HL-60/S4 treated with retinoic acid at 250 ng/mL for 4 days and 3 days (cell line): ENCODE data around the gene CD8B2.
"Not testable (repeated sequence)": the region's sequence is repeated elsewhere in the genome, so short reads cannot be mapped to it uniquely, and the experiment has no call there.

ENCODE experiments used
- in situ Hi-C: fragments of 300-500 bp; cut with MboI; formaldehyde crosslinking; loops from 2 replicates; pipeline ENCODE4 v1.7.0; 2022; ENCODE audit warnings: low sequenced_read_pairs

The CD8B2 gene

DNA sequence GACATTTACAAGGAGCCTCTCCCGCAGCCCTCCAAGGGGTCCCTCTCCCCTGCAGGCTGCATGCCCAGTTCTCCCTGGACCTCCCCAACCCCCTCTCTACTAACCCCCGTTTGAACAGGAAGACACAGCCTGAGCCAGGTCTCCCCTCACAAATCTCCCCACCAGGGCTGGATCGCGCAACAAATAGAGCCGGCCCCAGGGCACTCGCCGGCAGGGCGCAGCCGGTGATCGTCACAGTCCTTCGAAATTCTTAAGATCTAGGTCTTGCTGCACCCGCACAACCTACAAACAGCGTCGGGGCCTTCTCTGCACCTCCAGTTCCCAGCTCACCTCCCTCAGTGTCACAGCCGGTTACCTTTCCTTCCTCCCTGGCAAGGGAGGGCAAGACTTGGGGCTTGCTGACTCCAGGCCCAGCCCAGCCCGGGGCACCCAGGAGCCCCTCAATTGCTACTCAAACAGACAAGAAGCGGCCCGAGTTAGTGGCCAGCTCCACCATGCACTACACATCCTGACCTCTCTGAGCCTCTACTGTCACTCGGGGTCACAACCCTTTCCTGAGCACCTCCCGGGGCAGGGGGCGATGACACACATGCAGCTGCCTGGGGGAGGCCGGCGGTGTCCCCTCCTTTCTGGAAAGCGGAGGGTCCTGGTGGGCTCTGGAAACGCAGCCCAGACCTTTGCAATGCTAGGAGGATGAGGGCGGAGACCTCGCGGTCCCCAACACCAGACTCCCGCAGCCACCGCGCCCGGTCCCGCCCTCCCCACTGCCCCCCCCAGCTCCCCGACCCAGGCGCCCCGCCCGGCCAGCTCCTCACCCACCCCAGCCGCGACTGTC is at the start of gene CD8B2:
CD8B2 (plus strand) TSS at position 814 of the 835 bp plus-strand sequence. CDS start 63 bp downstream, outside the sequence.
- in situ Hi-C loops: not testable (repeated sequence)

DNA sequence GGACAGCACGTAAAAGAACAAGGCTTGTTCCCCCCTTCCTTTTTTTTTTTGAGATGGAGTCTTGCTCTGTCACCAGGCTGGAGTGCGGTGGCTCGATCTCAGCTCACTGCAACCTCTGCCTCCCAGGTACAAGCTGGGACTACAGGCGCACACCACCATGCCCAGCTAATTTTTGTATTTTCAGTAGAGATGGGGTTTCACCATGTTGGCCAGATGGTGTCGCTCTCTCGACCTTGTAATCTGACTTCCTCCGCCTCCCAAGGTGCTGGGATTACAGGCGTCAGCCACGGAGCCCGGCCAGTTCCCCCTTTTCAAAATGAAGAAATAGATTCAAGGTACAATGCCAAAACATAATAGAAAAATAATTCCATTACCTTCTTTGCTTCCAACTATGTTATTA is 25.3 kb upstream of the CD8B2 start:
- in situ Hi-C loops: not testable (repeated sequence)

DNA sequence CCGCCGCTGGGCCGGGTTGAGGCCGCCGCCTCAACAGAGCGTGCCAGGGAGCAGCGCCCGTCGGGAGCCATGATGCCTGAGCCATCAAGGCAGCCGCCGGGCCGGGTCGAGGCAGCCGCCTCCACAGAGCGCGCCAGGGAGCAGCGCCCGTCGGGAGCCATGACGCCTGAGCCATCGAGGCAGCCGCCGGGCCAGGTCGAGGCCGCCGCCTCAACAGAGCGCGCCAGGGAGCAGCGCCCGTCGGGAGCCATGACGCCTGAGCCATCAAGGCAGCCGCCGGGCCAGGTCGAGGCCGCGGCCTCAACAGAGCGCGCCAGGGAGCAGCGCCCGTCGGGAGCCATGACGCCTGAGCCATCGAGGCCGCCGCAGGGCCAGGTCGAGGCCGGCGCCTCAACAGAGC is 19.6 kb upstream of the CD8B2 start:
- in situ Hi-C loops: not testable (repeated sequence)

DNA sequence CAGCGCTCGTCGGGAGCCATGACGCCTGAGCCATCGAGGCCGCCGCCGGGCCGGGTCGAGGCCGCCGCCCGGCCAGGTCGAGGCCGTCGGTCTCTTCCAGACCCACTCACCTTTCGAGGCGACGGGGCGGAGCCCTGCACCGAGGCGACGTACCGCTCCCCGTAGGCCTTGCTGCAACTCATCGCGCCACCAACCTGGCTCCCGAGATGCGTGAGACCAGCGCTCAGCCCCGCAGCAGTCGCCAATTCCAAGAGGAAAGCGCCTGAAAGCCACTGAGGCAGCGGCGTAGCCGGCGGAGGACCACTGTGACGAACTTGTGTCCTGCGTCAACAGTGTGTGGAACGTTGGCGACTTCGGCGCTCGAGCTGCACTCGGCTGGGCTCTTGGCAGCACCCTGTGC is 19.1 kb upstream of the CD8B2 start, which contains the start of gene RGPD3:
RGPD3 (minus strand) TSS at position 307 of the 400 bp plus-strand sequence; CDS start at position 182, 125 bp downstream.
- in situ Hi-C loops: not testable (repeated sequence)

DNA sequence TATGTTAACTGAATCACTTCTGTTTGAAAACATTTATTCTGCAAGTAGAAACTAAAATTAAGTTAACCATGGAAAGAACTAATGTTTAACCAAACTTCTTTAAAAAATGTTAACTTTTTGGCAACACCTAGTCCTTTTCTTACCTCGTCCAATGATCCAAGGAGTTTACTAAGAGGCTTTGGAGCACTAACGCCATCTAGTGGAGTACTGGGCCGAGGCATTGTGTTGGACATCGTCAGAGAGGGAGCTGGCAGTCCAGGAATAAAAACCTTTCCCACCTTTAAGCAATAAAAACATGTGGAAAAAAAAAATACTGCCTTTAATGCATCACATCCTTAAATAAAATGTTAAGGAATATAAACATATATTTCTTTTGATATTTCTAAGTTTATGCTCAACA is 16.5 kb upstream of the CD8B2 start:
- in situ Hi-C loops: not testable (repeated sequence)

DNA sequence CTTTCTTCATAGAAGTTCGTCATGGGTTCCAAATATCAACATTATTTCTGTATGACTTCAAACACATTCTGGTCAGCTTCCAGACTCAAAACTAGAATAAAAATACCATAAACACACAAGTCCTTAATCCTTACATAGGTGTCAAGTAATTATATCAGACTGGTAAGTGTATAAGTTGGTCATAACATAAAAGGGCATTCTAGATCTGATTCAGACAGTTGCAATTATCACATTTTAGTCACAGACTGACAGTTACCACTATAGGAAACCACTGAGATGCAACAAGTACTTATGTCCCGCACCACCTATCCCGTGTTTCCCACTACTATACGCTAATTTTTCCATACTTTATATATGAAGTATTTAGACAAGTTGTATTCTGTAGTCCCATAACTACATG is 9.5 kb upstream of the CD8B2 start:
- in situ Hi-C loops: not testable (repeated sequence)

DNA sequence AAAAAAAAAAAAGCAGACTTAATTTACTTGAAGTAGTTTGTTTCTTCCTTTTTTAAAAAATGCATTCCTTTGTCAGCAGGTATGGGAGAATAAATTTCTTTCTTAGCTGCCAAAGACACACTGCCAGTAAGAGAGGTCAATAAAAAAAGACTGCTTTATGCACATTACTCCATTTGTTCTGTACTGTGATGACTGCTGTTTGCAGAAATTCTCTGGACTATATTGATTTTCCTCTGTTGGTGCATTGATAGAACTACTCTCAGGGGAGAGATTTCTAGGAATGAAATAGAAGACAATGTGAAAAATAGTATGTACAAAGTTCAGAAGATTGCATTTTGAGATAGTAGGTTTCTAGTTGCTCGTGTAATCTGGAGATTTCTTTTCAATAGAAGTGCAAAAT is 7.6 kb upstream of the CD8B2 start:
- in situ Hi-C loops: not testable (repeated sequence)

DNA sequence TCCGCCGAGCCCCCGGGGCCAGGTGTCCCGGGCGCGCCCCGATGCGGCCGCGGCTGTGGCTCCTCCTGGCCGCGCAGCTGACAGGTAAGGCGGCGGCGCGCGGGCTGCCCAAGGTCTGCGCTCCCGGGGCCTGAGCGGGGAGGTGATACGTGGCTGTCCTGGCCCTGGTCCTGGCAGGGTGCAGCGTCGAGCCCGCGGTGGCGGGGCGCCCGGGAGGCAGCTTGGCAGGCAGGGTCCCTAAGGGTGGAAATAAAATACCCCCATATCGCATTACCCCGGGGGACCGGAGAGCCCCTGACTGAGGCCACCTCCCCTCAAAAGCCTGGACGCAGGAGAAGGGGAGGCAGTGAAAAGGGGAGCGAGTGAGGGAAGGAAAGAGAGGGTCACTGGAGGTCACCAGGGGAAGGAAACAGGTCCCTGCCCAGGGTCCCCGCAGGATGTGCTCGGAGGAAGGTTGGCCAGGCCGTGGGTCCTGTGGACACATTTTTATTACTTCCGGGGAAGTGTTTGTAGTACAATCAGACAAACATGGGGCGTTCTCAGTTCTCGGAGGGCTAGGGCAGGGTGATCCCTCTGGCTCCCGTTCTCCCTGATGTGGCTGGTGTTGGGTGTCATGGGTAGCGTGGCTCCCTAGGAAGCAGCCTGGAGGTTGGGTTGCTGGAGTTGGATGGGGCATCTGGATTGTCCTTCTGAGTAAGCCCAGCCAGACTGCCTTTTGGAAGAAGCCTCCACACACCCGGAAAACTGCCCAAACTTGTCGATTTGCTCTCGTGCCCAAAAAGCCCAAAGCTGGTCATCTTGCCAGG is 425 bp downstream of the CD8B2 start:
- in situ Hi-C loops: not testable (repeated sequence)

DNA sequence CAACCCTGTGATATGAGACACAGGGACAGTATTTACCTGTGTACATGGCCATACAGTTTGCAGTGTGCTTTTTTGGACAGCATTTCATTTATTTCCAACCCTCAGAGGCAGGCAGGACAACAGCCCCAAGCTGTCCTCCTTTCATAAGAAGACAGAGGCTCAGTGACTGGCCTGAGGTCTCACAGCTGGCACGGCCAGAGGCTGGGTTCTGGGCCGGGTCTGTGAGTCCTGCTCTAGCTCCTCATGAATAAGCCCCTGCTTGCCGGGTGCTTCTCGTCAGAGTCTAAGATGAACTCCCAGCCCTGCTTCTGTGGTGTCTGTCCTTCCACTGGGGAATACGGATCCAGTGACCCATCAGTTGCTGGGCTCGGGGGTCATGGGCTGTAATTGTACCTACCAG is 2.5 kb downstream of the CD8B2 start:
- in situ Hi-C loops: not testable (repeated sequence)

DNA sequence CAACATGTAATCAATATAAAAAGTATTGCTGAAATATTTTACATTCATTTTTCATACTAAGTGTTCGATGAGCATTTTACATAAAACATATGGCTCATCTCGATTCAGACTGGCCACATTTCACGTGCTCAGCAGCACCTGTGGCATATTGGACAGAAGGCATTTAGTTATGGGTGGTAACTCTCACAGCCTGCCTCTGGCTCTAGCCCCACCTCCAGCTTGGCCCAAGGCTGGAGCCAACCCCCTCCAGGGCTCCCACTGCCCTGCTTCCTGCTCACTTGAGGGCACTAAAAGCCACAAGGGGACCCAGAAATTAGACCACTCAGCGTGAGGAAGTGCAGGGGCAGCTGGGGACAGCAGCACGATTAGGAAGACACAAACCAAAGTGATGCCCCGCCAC is 5.2 kb downstream of the CD8B2 start:
- in situ Hi-C loops: not testable (repeated sequence)

DNA sequence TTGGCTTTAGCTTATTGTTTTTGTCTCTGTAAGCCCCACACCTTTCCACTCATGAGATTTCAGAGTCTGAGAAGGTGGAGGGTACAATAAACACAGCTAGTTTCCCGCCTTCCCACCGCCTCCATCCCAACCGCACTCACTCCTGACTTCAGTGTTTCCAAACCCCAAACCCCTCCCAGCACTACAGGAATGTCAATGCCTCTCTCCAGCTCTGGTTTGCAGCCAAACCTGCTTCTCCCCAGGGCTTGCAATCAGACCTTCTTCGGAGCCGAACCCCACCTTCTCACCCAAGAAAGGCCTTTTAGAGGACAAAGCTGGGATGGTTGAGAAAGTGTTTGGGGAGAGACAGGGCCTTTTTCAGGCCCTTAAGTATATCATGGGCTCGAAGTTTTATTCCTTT is 5.7 kb downstream of the CD8B2 start:
- in situ Hi-C loops: not testable (repeated sequence)

DNA sequence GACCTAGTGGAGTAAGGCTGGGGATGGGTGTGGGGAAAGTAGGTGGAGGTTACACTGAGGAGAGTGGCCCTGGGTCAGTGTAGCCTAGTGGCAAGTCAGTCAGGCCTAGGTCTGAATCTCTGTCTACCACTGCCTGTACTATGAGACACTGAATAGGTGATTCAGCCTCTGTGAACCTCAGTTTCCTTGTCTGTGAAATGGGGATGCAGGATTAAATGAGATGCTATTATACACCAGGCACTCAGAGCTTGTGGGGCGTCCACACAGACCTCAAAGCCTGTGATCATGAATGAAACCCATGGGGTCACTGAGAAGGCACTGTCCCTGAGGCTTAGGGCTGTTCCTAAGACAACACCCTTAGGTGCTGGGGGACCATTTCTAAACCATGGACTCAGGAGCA is 11.4 kb downstream of the CD8B2 start:
- in situ Hi-C loops: not testable (repeated sequence)

DNA sequence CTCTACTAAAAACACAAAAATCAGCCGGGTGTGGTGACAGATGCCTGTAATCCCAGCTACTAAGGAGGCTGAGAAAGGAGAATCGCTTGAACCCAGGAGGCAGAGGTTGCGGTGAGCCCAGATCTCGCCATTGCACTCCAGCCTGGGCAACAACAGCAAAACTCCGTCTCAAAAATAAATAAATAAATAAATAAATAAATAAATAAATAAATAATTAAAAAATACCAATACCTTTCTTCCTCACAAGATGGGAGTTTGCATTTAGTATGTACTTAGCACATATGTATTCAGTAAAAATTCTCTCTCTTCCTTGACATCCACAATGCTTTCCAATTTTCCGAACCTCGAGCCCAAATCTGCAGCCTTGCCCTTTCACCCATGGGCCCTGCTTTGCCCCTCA is 13.2 kb downstream of the CD8B2 start:
- in situ Hi-C loops: not testable (repeated sequence)

DNA sequence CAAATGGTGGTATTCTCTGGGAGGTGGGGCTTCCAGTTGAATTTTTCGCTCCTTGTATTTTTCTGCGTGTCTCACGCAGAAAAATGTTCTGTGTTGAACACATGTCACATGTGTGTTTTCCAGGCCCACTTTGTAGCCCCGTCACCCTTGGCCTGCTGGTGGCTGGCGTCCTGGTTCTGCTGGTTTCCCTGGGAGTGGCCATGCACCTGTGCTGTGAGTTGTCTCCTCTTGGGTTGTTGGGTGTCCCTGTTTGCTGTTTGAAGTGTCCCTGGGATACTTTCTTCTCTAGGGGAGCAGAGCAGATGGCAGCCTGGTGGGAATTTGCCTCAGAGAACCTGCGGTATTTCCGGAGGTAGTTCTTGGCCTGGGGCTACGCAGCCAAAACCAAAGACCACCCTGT is 15.2 kb downstream of the CD8B2 start:
- in situ Hi-C loops: not testable (repeated sequence)

DNA sequence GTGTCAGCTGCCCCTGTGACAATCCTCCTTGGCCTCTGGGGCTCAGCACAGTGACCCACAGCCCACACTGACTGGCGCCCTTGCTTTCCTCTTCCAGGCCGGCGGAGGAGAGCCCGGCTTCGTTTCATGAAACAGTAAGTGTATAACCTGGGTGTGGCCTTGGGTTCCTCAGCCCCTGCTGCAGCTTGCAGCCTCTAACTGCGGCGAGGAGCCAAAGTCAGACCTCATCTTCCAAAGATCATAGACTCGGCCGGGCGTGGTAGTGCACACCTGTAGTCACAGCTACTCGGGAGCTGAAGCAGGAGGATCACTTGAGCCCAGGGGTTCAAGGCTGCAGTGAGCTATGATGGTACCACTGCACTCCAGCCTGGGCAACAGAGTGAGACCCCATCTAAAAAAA is 17.0 kb downstream of the CD8B2 start:
- in situ Hi-C loops: not testable (repeated sequence)

DNA sequence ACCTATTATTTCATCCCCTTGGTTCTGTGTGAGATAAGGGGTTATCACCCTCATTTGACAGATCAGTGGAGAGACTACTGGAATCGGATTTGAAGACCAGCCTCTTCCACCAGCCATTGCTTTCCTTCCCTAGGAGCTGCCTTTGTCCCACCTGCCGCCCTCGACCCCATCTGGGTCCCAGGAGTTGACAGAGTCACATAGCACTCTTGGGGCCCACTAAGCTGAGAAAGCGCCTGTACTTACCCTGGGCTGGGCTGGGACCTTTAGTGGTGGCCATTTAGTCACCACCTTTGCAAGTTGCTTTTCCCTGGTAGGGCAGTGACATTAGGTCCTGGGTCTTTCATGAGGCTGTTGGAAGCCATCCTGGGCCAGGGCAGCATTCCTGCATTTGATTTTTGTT is 17.6 kb downstream of the CD8B2 start:
- in situ Hi-C loops: not testable (repeated sequence)

DNA sequence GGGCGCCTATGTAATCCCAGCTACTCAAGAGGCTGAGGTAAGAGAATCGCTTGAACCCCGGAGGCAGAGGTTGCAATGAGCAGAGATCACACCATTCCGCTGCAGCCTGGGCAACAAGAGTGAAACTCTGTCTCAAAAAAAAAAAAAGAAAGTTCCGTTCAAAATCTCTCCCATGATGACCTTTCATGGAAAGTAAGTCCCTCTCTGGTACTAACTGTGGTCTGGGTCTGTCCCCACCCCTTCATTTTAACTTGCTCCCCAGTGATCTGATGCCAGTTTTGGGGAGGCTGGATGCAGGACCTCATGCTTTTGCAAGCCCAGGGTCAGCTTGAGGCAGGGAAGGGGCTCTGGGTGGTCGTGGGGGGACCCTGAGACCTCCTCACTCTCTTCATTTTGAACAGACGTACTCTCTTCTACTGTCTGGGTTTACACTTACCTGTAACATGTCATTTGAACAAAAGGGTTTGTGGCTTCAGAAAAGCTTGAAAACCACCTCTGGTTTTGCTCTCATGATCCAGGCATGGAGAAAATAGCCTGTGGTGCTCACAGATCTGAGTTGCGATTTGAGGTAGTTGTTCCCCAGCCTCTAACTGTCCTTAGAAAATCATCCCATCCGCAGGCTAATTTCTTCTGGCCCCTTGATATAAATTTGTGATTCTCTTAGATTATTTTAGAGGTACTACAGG is 19.0 kb downstream of the CD8B2 start:
- in situ Hi-C loops: not testable (repeated sequence)

DNA sequence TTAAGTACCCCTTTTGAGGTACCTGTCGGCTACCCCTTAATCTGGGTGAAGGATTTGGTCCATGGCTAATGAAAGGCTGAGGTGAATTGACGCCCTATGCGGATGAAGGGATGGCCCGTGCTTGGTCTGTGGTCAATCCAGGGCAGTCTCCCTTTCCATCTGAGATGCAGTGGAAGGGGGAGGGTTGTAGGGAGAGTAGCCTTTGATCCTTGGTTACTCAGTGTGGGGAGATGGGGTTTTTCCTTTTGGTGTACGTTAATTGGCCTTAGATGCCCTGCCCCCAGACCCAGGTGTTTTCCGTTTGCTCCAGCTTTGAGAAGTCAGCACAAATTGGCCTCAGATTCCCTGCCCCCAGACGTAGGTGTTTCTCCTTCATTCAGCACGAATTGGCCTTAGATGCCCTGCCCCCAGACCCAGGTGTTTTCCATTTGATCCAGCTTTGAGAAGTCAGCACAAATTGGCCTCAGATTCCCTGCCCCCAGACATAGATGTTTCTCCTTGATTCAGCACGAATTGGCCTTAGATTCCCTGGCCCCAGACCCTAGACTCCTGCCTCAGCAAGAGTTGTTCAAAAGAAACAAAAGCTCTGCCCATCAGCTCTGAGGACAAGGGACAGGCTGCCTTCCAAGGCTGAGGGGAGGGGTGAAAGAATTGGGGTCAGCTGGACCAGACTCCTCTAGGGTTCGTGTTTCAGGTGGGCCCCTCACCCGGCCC is 21.7 kb downstream of the CD8B2 start:
- in situ Hi-C loops: not testable (repeated sequence)

DNA sequence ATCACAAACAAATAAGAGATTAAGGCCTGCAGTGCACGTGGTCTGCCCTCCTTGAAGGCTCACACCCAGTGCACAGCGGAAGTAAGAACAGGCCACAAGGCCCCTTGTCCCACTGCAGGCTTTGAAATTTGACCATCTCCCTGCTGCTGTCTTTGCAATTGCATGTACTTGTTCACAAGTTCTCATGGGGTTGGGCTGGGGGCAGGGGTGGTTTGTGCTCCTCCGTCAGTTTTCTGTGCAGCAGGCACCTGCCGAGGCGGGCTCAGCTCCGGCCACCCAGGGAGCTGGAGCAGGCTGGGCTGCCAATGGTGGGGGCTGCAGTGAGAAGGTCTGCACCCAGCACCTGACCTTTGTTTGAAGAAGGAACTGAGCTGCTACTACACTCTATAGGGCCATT is 22.2 kb downstream of the CD8B2 start:
- in situ Hi-C loops: not testable (repeated sequence)

DNA sequence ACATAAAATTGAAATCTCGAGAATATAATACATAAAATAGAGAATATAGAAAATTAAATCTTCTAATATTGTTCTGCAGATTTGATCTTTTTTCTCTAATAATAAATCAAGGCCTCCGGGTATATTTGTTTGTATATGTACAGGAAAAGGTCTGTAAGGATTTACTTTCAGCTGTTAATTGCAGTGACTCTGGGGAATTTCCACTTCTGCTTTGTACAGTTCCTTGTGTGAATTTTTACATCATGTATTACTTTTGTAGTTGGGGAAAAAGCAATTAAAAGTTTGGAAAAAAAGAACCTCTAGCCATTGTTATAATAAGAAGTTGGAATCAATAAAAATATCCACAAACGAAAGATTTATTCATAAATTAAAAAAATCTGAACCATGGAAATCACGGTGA is 23.6 kb downstream of the CD8B2 start:
- in situ Hi-C loops: not testable (repeated sequence)

DNA sequence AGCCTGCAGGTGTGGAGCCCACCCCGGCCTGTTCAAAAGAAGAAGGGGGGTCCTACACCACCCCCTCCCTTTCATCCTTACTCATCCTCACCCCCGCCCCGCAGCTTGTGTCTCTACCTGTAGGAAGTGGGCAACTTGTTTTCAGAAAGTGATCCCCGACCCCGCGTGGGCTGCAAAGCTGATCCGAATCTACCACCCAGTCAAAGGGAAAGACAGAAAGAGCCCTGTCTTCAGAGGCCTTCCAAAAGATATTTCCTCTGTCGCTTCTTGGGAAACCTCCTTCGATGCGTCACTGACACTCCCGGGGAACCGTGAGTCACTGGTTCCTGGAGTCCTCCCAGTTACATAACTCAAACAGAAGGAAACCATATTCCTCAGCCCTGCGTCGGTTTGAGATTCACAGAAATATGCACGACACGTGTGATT is 24.3 kb downstream of the CD8B2 start:
- in situ Hi-C loops: not testable (repeated sequence)
